ENCODE data around the gene SGTB.
"Not testable (repeated sequence)": the region's sequence is repeated elsewhere in the genome, so short reads cannot be mapped to it uniquely, and the experiment has no call there.

The SGTB gene

DNA sequence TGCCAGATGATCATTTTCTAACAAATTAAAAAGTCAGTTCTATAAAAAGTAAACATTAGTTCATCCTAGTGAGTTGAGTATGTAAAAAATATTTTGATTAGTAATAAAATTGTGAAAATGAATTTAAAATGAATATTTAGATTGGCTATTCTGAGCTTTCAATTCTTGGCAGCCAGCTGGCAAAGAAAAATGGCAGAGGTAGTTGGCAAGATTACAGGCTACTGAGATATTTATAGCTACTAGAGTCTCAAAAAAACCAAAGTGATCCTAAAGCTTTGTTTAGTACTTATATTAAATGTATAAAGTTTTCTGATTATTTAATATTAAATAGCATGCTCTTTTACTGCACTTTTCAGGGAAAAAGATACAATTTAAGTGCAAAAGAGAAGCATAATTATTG lies 25.0 kb downstream of the SGTB start:
- no peaks in the 10 kb centered on the region for H3K27me3 ChIP-seq (ENCODE audit: control insufficient read depth, insufficient read depth, low read length)
- H3K9ac ChIP-seq (ENCODE audit: low read depth, low read length), result no peak overlapping the region
- H3K9me3 ChIP-seq (replicated peaks; ENCODE audit: low read length), result no peaks in the 10 kb centered on the region
- no peak overlapping the region for H3K4me3 ChIP-seq (ENCODE audit: low read length)
- peaks cover 22% of the 10 kb centered on the region for H3K36me3 ChIP-seq (ENCODE audit: insufficient read depth, low read length)
- no peak overlapping the region for H3K4me2 ChIP-seq (ENCODE audit: low read length)
- H3K4me1 ChIP-seq (ENCODE audit: control insufficient read depth, insufficient read depth, low read length), result no peaks in the 10 kb centered on the region

DNA sequence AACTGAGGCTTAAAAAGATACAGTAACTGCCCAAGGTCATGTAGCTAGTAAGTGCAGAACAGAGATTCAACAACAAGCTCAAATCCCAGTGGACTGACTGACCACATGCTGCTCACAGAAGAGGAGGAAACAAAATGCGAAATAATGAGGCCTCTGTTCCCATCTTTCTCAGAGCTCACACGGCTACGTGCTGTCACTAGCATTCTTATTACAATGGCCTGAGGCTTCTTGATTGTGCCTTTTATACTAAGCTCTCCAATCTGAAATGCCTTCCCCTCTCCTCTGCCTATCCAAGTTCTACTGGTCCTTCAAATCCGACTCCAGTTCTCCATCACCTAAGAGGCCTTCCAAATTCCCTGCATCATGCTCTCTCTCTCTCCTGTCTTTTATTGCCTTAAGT lies 26.0 kb downstream of the SGTB start:
- no peak overlapping the region for H3K9ac ChIP-seq (ENCODE audit: low read depth, low read length)
- H3K4me2 ChIP-seq (ENCODE audit: low read length), result no peak overlapping the region
- H3K27me3 ChIP-seq (ENCODE audit: control insufficient read depth, insufficient read depth, low read length), result no peaks in the 10 kb centered on the region
- peaks cover 22% of the 10 kb centered on the region for H3K36me3 ChIP-seq (ENCODE audit: insufficient read depth, low read length)
- H3K4me1 ChIP-seq (ENCODE audit: control insufficient read depth, insufficient read depth, low read length), result no peaks in the 10 kb centered on the region
- no peaks in the 10 kb centered on the region for H3K9me3 ChIP-seq (replicated peaks; ENCODE audit: low read length)
- H3K4me3 ChIP-seq (ENCODE audit: low read length), result no peak overlapping the region

DNA sequence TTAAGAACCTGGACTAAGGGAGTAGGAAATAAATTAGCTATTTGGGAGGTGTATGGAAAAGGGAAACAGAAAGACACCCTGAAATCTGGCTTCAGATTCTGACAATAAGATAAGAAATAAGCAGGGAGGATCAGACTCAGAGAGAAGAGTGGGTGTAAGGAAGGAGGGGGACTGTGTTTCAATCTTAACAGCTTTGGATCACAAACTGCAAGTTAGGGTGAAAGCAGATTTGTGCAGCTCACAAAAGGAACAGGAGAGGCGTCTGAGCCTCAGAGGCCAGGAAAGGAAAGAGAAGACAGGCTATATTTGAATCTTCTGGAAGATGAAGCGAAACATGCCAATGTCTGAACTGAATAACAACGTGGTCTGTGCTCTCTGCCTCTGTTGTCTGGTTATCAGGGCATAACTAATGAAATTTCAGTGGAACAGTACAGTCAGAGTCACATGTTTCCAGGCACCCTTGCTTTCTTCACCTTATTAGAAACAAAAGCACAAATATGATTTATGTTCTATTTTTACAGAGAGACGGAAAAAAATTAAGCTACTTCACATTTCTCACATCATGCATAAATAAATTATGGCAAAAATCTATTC lies 26.6 kb downstream of the SGTB start:
- Histone ChIP-seq H3K27me3 (ENCODE audit: control insufficient read depth, insufficient read depth, low read length) (no peaks in the 10 kb centered on the region), H3K9me3 (replicated peaks; ENCODE audit: low read length) (no peaks in the 10 kb centered on the region), H3K4me3 (ENCODE audit: low read length) (no peak overlapping the region), H3K9ac (ENCODE audit: low read depth, low read length) (no peak overlapping the region), H3K4me1 (ENCODE audit: control insufficient read depth, insufficient read depth, low read length) (no peaks in the 10 kb centered on the region), H3K4me2 (ENCODE audit: low read length) (no peak overlapping the region), H3K36me3 (ENCODE audit: insufficient read depth, low read length) (peaks cover 27% of the 10 kb centered on the region)

DNA sequence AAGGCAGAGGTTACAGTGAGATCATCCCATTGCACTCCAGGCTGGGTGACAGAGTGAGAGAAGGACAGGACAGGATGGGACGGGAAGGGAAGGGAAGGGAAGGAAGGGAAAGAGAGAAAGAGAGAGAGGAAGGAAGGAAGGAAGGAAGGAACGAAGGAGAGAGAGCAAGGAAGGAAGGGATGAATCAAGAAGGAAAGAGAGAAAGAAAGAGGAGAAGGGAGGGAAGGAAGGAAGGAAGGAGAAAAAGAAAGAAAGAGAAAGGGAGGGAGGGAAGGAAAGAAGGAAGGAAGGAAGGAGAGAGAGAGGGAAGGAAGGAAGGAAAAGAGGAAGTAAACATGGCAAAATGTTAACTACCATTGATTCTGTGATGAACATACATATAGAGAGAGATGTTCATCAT lies 28.8 kb downstream of the SGTB start:
- Histone ChIP-seq H3K4me1 (ENCODE audit: control insufficient read depth, insufficient read depth, low read length) (no peaks in the 10 kb centered on the region), H3K4me3 (ENCODE audit: low read length) (no peak overlapping the region), H3K27me3 (ENCODE audit: control insufficient read depth, insufficient read depth, low read length) (no peaks in the 10 kb centered on the region), H3K9me3 (replicated peaks; ENCODE audit: low read length) (no peaks in the 10 kb centered on the region), H3K36me3 (ENCODE audit: insufficient read depth, low read length) (peaks cover 29% of the 10 kb centered on the region), H3K9ac (ENCODE audit: low read depth, low read length) (no peak overlapping the region), H3K4me2 (ENCODE audit: low read length) (no peak overlapping the region)

DNA sequence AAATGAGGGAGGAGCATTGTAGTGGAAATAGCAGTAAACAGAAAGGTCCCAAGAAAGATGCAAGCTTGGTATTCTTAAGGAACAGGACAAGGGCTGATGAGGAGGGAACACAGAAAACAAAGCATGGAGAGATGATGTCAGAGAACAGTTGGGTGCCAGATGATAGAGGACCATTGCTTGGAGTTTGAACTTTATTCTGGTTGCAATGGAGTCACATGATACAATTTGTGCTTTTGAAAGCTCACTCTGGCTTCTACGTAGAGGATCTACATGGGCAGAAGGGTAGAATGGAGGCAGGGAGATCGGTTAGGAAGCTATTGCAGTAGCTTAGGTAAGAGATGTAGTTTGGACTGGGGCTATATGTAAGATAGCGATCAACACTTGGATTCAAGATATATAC lies 39.8 kb downstream of the SGTB start:
- H3K27me3 ChIP-seq (ENCODE audit: control insufficient read depth, insufficient read depth, low read length), result no peaks in the 10 kb centered on the region
- H3K9ac ChIP-seq (ENCODE audit: low read depth, low read length), result no peak overlapping the region
- no peaks in the 10 kb centered on the region for H3K9me3 ChIP-seq (replicated peaks; ENCODE audit: low read length)
- H3K4me3 ChIP-seq (ENCODE audit: low read length), result no peak overlapping the region
- H3K4me2 ChIP-seq (ENCODE audit: low read length), result no peak overlapping the region
- no peaks in the 10 kb centered on the region for H3K4me1 ChIP-seq (ENCODE audit: control insufficient read depth, insufficient read depth, low read length)
- peaks cover 34% of the 10 kb centered on the region for H3K36me3 ChIP-seq (ENCODE audit: insufficient read depth, low read length)

DNA sequence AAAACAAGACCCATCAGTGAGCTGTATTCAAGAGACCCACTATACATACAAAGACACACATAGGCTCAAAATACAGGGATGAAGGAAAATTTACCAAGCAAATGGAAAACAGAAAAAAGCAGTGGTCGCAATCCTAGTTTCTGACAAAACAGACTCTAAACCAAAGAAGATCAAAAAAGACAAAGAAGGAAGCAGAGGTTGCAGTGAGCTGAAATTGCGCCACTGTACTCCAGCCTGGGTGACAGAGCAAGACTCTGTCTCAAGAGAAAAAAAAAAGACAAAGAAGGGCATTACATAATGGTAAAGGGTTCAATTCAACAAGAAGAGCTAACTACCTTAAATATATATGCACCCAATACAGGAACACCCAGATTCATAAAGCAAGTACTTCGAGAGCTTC lies 45.9 kb downstream of the SGTB start:
- H3K27me3 ChIP-seq (ENCODE audit: control insufficient read depth, insufficient read depth, low read length); H3K4me2 ChIP-seq (ENCODE audit: low read length); H3K4me3 ChIP-seq (ENCODE audit: low read length); H3K9ac ChIP-seq (ENCODE audit: low read depth, low read length); H3K4me1 ChIP-seq (ENCODE audit: control insufficient read depth, insufficient read depth, low read length); H3K9me3 ChIP-seq (replicated peaks; ENCODE audit: low read length): not testable (repeated sequence)
- H3K36me3 ChIP-seq (ENCODE audit: insufficient read depth, low read length), result peaks cover 24% of the 10 kb centered on the region

DNA sequence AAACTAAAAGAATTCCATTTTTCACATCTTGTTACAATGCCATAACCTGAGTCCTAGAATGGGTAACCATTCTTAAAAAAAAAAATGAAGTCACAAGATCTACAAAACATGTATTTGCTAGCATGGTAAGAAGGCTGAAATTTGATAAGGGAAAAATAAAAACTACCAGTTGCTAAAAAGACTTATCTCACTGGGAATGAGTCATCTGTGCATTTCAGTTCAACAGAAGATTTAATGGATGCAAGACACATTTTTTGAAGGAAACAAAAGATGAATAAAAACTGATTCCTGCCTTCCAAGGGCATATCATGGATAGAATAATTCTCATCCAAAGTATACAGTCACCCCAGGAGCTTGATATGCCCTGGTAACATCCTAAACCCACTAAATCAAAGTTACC lies 47.2 kb downstream of the SGTB start:
- no peaks in the 10 kb centered on the region for H3K4me1 ChIP-seq (ENCODE audit: control insufficient read depth, insufficient read depth, low read length)
- H3K36me3 ChIP-seq (ENCODE audit: insufficient read depth, low read length), result peaks cover 18% of the 10 kb centered on the region
- no peak overlapping the region for H3K4me2 ChIP-seq (ENCODE audit: low read length)
- H3K9me3 ChIP-seq (replicated peaks; ENCODE audit: low read length), result no peaks in the 10 kb centered on the region
- no peak overlapping the region for H3K4me3 ChIP-seq (ENCODE audit: low read length)
- H3K27me3 ChIP-seq (ENCODE audit: control insufficient read depth, insufficient read depth, low read length), result no peaks in the 10 kb centered on the region
- no peak overlapping the region for H3K9ac ChIP-seq (ENCODE audit: low read depth, low read length)

DNA sequence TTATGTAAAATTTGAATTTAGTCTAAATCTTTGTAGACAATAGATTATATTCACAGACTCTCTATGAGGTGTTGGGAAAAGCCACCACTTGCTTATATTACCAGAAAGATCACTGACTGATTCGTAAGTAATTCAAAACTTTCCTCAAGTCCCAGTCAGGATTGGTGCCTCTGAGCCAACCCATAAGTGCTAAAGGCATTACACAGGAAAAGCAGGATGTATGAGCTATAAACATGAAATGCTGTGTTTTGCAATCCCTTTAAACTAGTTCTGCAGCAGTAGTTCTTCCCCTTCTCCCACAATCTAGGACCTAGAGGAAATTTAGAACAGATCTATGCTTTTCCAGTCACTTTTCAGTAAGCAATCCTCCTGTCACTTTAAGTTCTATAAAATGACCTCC lies 49.1 kb downstream of the SGTB start:
- H3K4me2 ChIP-seq (ENCODE audit: low read length), result no peak overlapping the region
- no peak overlapping the region for H3K9ac ChIP-seq (ENCODE audit: low read depth, low read length)
- peaks cover 23% of the 10 kb centered on the region for H3K36me3 ChIP-seq (ENCODE audit: insufficient read depth, low read length)
- H3K4me3 ChIP-seq (ENCODE audit: low read length), result no peak overlapping the region
- H3K27me3 ChIP-seq (ENCODE audit: control insufficient read depth, insufficient read depth, low read length), result no peaks in the 10 kb centered on the region
- H3K9me3 ChIP-seq (replicated peaks; ENCODE audit: low read length), result no peaks in the 10 kb centered on the region
- H3K4me1 ChIP-seq (ENCODE audit: control insufficient read depth, insufficient read depth, low read length), result no peaks in the 10 kb centered on the region

DNA sequence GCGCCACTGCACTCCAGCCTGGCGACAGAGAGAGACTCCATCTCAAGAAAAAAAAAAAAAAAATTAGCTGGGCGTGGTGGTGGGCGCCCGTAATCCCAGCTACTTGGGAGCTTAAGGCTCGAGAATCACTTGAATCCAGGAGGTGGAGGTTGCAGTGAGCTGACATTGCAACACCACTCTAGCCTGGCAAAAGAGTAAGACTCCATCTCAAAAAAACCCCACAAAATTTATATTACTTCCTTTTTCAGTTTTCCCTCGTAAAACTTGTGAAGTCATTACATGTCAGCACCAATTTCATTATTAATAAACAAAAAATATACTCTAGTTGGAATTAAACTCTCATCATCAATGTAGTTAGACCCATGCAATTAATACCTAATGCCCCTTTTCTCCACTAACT lies 53.2 kb downstream of the SGTB start:
- no peak overlapping the region for H3K4me2 ChIP-seq (ENCODE audit: low read length)
- no peaks in the 10 kb centered on the region for H3K27me3 ChIP-seq (ENCODE audit: control insufficient read depth, insufficient read depth, low read length)
- H3K9ac ChIP-seq (ENCODE audit: low read depth, low read length), result no peak overlapping the region
- H3K36me3 ChIP-seq (ENCODE audit: insufficient read depth, low read length), result peaks cover 29% of the 10 kb centered on the region
- H3K4me3 ChIP-seq (ENCODE audit: low read length), result no peak overlapping the region
- H3K4me1 ChIP-seq (ENCODE audit: control insufficient read depth, insufficient read depth, low read length), result no peaks in the 10 kb centered on the region
- H3K9me3 ChIP-seq (replicated peaks; ENCODE audit: low read length), result no peaks in the 10 kb centered on the region

DNA sequence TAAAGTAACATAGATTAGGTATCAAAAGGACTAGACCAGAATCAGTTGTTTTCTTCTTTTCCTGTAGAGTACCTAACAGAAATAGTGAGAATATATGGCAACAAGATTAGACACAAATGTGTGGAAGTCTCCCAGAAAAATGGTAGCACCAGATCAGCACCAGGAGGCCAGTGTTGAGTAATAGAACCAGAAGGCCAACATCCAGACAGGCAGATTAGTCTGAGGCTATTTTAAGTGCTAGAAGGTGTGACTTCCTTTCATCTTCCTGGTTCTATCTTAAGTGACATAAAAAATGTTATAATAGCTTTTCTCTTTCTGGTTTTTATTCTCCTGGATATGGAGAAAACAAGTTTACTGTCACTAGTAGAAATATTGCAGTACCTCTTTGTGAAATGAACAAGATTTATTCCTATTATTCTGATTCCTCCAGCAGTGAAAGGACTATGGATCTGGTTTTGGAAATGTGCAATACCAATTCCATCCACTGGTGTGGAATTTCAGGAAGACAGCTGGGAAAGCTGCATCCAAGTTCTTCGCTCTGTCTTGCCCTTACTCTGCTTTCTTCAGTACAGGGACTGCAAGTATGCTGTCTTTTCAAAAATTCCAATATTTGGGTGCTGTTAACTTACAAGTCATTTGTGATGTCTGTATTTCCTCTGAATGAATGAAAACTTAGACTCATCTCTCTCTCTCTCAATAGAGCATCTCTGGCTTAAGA lies 57.9 kb downstream of the SGTB start:
- no peak overlapping the region for H3K4me3 ChIP-seq (ENCODE audit: low read length)
- peaks cover 23% of the 10 kb centered on the region for H3K36me3 ChIP-seq (ENCODE audit: insufficient read depth, low read length)

DNA sequence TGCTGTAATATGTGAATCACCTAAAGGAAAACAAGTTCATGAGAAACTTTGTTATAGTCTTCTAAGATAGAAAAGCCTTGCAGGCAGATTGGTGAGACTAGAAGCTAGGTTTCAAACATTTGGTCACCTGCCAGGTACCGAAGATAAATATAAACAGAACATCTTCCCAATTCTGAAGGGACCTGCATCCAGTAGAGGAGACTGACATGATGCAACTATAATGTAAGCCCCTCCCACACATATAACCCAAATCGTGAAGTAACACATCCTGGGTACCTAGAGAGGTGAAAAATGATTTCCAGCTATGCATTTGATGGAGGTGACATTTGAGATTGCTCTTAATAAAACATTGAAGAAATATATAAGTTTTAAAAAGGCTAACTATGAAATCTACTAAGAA lies 67.2 kb downstream of the SGTB start:
- Histone ChIP-seq H3K4me1 (ENCODE audit: control insufficient read depth, insufficient read depth, low read length) (no peaks in the 10 kb centered on the region), H3K36me3 (ENCODE audit: insufficient read depth, low read length) (peaks cover 20% of the 10 kb centered on the region)

More for the DNA sequence above, 57.9 kb downstream of the SGTB start:
- H3K27me3 ChIP-seq (ENCODE audit: control insufficient read depth, insufficient read depth, low read length), result no peaks in the 10 kb centered on the region
- H3K9ac ChIP-seq (ENCODE audit: low read depth, low read length), result no peak overlapping the region
- no peaks in the 10 kb centered on the region for H3K9me3 ChIP-seq (replicated peaks; ENCODE audit: low read length)
- H3K4me1 ChIP-seq (ENCODE audit: control insufficient read depth, insufficient read depth, low read length), result no peaks in the 10 kb centered on the region
- H3K4me2 ChIP-seq (ENCODE audit: low read length), result no peak overlapping the region

DNA sequence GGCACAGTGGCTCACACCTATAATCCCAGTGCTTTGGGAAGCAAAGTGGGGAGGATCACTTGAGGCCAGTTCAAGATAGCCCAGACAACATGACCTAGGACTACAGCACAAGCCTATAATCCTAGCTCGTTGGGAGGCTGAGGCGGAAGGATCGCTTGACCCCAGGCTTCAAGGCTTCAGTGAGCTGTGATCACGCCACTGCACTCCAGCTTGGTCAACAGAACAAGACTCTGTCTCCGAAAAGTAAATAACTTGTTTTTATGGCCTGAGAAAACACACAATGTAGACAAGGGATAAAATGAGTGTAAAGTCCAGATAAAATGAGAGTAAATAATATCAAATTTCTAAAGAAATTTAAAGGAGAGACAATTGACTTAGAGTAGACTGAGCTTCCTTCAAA lies 70.8 kb downstream of the SGTB start:
- H3K9me3 ChIP-seq (replicated peaks; ENCODE audit: low read length), result no peaks in the 10 kb centered on the region
- no peak overlapping the region for H3K4me2 ChIP-seq (ENCODE audit: low read length)
- H3K4me3 ChIP-seq (ENCODE audit: low read length), result no peak overlapping the region
- H3K36me3 ChIP-seq (ENCODE audit: insufficient read depth, low read length), result peaks cover 17% of the 10 kb centered on the region
- no peaks in the 10 kb centered on the region for H3K27me3 ChIP-seq (ENCODE audit: control insufficient read depth, insufficient read depth, low read length)
- no peaks in the 10 kb centered on the region for H3K4me1 ChIP-seq (ENCODE audit: control insufficient read depth, insufficient read depth, low read length)
- H3K9ac ChIP-seq (ENCODE audit: low read depth, low read length), result no peak overlapping the region

More for the DNA sequence above, 67.2 kb downstream of the SGTB start:
- Histone ChIP-seq H3K9me3 (replicated peaks; ENCODE audit: low read length) (no peaks in the 10 kb centered on the region), H3K4me3 (ENCODE audit: low read length) (no peak overlapping the region), H3K4me2 (ENCODE audit: low read length) (no peak overlapping the region), H3K27me3 (ENCODE audit: control insufficient read depth, insufficient read depth, low read length) (no peaks in the 10 kb centered on the region), H3K9ac (ENCODE audit: low read depth, low read length) (no peak overlapping the region)

Data from skeletal muscle satellite cell (primary cell).